ENCODE results near the gene RAI14. TPM values are rescaled to one million over a fixed set of nuclear protein-coding genes. Genes with fewer than 3 reads are reported as not detected.
"Not testable (repeated sequence)": the region's sequence is repeated elsewhere in the genome, so short reads cannot be mapped to it uniquely, and the experiment has no call there.

RAI14 gene
- total and polyA plus RNA-seq, 2 experiments from 2014 or later = 42.2 to 49.6 TPM

- no peaks in the 10 kb centered on the region for H3K9me2 ChIP-seq (replicated peaks; ENCODE audit: insufficient read depth)
- no peaks in the 10 kb centered on the region for H3K9me3 ChIP-seq (ENCODE audit: low read depth)
- no peaks in the 10 kb centered on the region for H3K27me3 ChIP-seq
- peaks cover 10% of the 10 kb centered on the region for H3K36me3 ChIP-seq (replicated peaks; ENCODE audit: insufficient read depth, low read depth)
- no peak overlapping the region for H3K4me3 ChIP-seq
- no peak overlapping the region for H2AFZ ChIP-seq
- no peak for DNase-seq (ENCODE audit: low spot score)
- TF ChIP-seq EZH2phosphoT487 (IDR thresholded peaks at IDR 0.05; ENCODE audit: low read depth, severe bottlenecking, unreplicated experiment) (no peak), EZH2 (IDR thresholded peaks at IDR 0.05; ENCODE audit: borderline replicate concordance) (no peak)
- TF ChIP-seq, protein P1, sequence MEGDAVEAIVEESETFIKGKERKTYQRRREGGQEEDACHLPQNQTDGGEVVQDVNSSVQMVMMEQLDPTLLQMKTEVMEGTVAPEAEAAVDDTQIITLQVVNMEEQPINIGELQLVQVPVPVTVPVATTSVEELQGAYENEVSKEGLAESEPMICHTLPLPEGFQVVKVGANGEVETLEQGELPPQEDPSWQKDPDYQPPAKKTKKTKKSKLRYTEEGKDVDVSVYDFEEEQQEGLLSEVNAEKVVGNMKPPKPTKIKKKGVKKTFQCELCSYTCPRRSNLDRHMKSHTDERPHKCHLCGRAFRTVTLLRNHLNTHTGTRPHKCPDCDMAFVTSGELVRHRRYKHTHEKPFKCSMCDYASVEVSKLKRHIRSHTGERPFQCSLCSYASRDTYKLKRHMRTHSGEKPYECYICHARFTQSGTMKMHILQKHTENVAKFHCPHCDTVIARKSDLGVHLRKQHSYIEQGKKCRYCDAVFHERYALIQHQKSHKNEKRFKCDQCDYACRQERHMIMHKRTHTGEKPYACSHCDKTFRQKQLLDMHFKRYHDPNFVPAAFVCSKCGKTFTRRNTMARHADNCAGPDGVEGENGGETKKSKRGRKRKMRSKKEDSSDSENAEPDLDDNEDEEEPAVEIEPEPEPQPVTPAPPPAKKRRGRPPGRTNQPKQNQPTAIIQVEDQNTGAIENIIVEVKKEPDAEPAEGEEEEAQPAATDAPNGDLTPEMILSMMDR (IDR thresholded peaks at IDR 0.05; ENCODE audit: poor library complexity) = no peak
- H3K4me2 ChIP-seq = no peak overlapping the region
- no peaks in the 10 kb centered on the region for H4K20me1 ChIP-seq (ENCODE audit: insufficient read depth, poor library complexity, severe bottlenecking)
- no peaks in the 10 kb centered on the region for H3K79me2 ChIP-seq
- no peaks in the 10 kb centered on the region for H3K4me1 ChIP-seq (ENCODE audit: insufficient read depth)
- 92% methylated on average over 6 of the region's 6 CpGs for WGBS (ENCODE audit: low lambda C conversion rate, missing lambda C conversion rate)
- H3K27ac ChIP-seq = no peak overlapping the region
Observed at GRCh38 chr5:34827588-34828506, 171.7 kb downstream of the RAI14 start.

- not testable (repeated sequence) for H3K4me1 ChIP-seq (ENCODE audit: insufficient read depth); H3K27me3 ChIP-seq; H3K27ac ChIP-seq; H3K4me3 ChIP-seq; H3K9me3 ChIP-seq (ENCODE audit: low read depth); H3K4me2 ChIP-seq; H3K9me2 ChIP-seq (replicated peaks; ENCODE audit: insufficient read depth); DNase-seq (ENCODE audit: low spot score); H3K79me2 ChIP-seq; H2AFZ ChIP-seq; H4K20me1 ChIP-seq (ENCODE audit: insufficient read depth, poor library complexity, severe bottlenecking)
- 88% methylated on average over 7 of the region's 7 CpGs for WGBS (ENCODE audit: low lambda C conversion rate, missing lambda C conversion rate)
- peaks cover 10% of the 10 kb centered on the region for H3K36me3 ChIP-seq (replicated peaks; ENCODE audit: insufficient read depth, low read depth)
Observed at GRCh38 chr5:34830827-34831226, 174.7 kb downstream of the RAI14 start.

- no peak overlapping the region for H3K4me3 ChIP-seq
- no peaks in the 10 kb centered on the region for H3K9me3 ChIP-seq (ENCODE audit: low read depth)
- H3K9me2 ChIP-seq (replicated peaks; ENCODE audit: insufficient read depth) = no peaks in the 10 kb centered on the region
- no peak overlapping the region for H3K4me2 ChIP-seq
- H3K79me2 ChIP-seq = no peaks in the 10 kb centered on the region
- peaks cover 10% of the 10 kb centered on the region for H3K36me3 ChIP-seq (replicated peaks; ENCODE audit: insufficient read depth, low read depth)
- H3K27me3 ChIP-seq = no peaks in the 10 kb centered on the region
- no peak overlapping the region for H3K27ac ChIP-seq
- no peak for DNase-seq (ENCODE audit: low spot score)
- H3K4me1 ChIP-seq (ENCODE audit: insufficient read depth) = no peaks in the 10 kb centered on the region
- no peaks in the 10 kb centered on the region for H4K20me1 ChIP-seq (ENCODE audit: insufficient read depth, poor library complexity, severe bottlenecking)
- TF ChIP-seq, protein P1 (IDR thresholded peaks at IDR 0.05; ENCODE audit: poor library complexity) = no peak
- TF ChIP-seq EZH2phosphoT487 (IDR thresholded peaks at IDR 0.05; ENCODE audit: low read depth, severe bottlenecking, unreplicated experiment) (no peak), EZH2 (IDR thresholded peaks at IDR 0.05; ENCODE audit: borderline replicate concordance) (no peak)
- H2AFZ ChIP-seq = no peak overlapping the region
Observed at GRCh38 chr5:34831303-34831702, 175.2 kb downstream of the RAI14 start.

DNA sequence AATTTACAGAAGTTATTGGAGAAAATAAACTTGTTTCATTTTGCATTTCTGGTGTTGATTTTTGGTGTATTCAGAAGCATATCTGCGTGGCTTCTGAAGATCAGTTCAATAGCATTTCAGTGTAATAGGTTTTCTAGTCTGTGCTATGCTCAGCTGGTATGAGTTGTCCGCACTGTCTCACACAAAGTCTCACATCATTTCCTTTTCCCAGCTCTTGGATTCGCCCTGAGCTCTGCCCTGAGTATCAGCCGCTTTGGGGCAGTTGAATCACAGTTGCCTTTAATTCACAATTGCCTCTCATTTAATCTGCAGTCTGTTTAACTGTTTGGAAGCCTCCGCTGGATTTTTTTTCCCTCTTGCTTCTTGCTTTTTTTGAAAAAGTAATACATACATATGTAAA lies 176.4 kb downstream of the RAI14 start:
- H3K9me2 ChIP-seq (replicated peaks; ENCODE audit: insufficient read depth) = no peaks in the 10 kb centered on the region
- WGBS (ENCODE audit: low lambda C conversion rate, missing lambda C conversion rate) = 95% methylated on average over 5 of the region's 5 CpGs
- no peak overlapping the region for H3K4me2 ChIP-seq
- H3K9me3 ChIP-seq (ENCODE audit: low read depth) = no peaks in the 10 kb centered on the region
- no peak for DNase-seq (ENCODE audit: low spot score)
- H3K27me3 ChIP-seq = no peaks in the 10 kb centered on the region
- no peaks in the 10 kb centered on the region for H3K4me1 ChIP-seq (ENCODE audit: insufficient read depth)
- no peak overlapping the region for H3K4me3 ChIP-seq
- TF ChIP-seq EZH2 (IDR thresholded peaks at IDR 0.05; ENCODE audit: borderline replicate concordance) (no peak), EZH2phosphoT487 (IDR thresholded peaks at IDR 0.05; ENCODE audit: low read depth, severe bottlenecking, unreplicated experiment) (no peak)
- TF ChIP-seq, protein P1 (IDR thresholded peaks at IDR 0.05; ENCODE audit: poor library complexity) = no peak
- no peak overlapping the region for H3K27ac ChIP-seq
- H3K79me2 ChIP-seq = no peaks in the 10 kb centered on the region
- H2AFZ ChIP-seq = no peak overlapping the region
- H3K36me3 ChIP-seq (replicated peaks; ENCODE audit: insufficient read depth, low read depth) = peaks cover 2% of the 10 kb centered on the region
- no peaks in the 10 kb centered on the region for H4K20me1 ChIP-seq (ENCODE audit: insufficient read depth, poor library complexity, severe bottlenecking)
